HG03139 (cell line): ENCODE results near the gene LGI4.

Source experiments
- ATAC-seq: cut with Tn5 transposase; IDR thresholded peaks from one replicate; pipeline ENCODE4 v1.9.1; 2021; ENCODE audit not compliant: unreplicated experiment

Gene LGI4

DNA sequence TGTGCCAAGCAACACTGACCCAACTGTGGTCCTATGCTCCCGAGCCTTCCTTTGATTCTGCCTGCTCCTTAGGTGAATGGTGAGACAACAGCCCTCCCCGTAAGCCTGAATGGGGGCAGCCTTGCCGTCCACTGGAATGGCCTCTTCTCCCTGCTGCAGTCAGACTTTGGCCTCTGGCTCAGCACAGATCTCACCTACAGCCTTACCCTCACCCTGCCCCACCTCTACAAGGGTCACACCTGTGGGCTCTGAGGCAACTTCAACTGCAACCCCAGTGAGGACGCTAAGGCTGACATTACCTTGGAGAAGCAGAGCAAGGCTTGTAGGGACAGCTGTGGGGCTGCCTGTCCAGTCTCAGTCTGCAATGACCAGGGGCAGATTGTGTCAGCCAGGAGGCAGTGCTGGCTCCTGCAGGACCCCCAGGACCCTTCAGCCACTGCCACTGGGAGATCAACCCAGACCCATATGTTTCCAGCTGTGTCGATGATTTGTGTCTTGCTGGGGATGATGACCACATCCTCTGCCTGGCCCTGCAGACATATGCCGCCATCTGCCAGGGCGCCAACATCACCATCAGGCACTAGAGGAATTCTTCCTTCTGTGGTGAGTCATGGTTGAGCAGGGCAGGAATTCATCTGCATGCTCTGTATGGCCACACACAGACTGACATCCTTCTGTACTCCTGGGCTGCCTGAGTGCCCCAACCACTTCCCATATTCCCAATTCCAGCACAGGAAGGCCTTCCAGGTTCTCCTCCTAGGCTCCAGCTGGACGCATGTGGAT lies 46.5 kb downstream of the LGI4 start:
- ATAC-seq, result no peak

GRCh38 chr19:35087393-35087792 lies 47.5 kb downstream of the LGI4 start:
- ATAC-seq, result no peak

GRCh38 chr19:35086455-35086854 lies 48.4 kb downstream of the LGI4 start:
- ATAC-seq, result no peak

GRCh38 chr19:35085947-35086346 lies 48.9 kb downstream of the LGI4 start:
- no peak for ATAC-seq

GRCh38 chr19:35084509-35084762 lies 50.4 kb downstream of the LGI4 start:
- ATAC-seq, result no peak

DNA sequence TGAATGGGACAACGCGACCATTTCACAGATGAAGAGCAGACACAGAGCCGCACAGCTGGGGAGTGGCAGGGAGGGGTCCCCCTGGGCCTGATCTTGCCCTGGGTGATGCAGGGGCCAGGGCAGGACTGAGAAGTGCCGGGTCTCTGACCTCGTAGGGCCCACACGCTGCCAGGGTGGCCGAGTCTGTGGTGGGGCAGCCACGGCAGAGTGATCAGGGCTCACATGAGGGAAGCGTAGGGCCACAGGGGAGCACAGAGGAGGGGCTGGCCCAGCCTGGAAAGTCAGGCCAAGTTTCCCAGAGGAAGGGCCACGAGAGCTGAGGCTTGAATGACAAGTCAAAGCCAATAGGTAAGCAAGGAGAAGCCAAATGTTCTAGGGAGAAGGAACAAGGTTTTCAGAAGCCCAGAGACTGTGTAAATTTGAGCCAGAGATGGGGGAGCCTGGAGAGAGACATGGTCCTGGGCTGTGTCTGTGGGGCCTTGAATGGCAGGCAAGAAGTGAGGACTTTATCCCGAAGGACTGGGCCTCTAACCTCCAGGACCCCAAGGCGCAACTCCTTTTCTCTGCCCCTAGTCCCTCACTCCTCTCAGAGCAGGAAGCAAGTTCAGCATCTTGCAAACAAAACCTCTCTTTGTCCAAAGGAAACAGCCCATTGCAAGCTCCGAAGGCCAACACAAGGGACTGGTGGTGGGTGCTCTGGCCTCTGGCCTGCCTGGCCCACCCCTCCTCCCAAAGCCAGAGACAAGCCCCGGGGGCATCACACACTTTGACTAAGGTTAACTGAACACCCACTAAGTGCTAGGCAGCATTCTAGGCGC lies 51.0 kb downstream of the LGI4 start:
- no peak for ATAC-seq

DNA sequence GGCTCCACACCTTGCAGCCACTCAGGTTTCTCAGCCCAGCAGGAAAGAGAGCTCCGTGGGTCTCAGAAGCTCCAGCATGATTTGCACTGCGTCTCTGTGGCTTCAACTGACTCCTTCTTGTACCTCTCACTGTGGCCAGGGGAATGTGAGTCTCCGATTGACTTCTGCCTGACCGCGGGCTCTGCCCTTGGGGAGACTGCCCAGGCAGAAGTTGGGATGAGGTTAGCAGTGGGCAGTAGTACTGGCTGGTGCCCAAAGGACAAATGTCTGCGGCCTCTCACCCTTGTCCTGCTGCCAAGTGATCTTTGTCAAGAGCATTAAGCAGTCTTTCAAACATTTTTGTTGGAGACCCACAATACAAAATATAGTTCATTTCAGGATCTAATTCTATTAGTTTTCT lies 53.7 kb downstream of the LGI4 start:
- no peak for ATAC-seq

- no peak for ATAC-seq
These were observed 54.2 kb downstream of the LGI4 start for GRCh38 chr19:35080613-35081170.

- ATAC-seq, result no peak
These were observed 55.0 kb downstream of the LGI4 start for GRCh38 chr19:35079826-35080225.

DNA sequence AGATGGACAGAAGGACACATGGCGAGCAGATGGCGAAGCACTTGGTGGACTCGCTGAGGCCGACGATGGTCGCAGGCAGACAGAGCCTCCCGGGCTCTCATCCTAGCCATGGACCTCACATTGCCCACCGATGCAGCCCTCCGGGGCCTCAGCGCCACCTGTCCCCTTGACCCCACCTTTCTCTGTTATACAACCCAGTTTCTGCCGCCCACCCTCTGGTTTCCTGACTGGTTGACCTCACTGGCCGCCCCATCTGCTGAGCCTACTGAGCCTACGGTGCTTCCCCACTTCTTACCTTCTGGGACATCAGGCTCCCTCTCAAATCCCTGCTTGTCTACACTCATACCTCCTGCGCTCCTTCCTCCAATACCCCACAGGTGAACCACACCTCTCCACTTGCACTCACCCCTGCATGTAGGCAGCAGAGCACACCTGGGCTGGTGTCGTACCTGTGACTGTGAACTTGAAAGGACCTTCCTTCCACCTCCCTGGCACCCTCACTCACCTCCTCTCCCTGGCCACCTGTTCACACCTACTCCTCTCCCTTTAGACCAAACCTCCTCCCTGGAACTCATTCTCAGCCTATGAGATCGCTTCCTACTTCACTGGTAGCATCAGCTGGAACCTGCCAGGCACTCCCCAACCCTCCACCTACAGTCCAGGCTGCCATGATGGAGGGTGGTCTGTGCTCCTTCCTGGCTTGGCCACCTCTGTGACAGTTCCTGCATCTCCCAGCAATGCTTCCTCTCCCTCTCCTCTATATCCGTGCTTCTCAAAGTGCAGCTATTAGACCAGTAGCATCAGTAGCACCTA lies 57.2 kb downstream of the LGI4 start:
- no peak for ATAC-seq

DNA sequence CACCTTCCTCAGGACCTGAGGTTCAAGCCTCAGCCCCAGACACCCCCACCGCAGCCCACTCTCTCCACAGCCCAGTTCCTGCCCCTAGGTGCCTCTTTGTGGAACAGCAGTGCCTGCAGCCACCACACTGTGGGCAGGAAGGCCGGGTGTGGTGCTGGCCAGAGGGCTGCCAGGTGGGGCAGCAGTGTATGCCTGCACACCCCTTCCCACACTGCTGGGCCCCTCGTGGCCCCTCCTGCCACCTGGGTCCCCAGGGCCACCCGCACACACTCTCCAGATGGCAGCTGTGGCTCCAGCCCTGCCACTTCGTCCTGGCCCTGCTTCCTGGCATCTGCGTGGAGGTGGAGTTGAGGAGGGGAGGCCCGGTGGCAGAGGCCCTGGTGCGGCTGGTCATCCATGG lies 58.2 kb downstream of the LGI4 start:
- ATAC-seq, result no peak

DNA sequence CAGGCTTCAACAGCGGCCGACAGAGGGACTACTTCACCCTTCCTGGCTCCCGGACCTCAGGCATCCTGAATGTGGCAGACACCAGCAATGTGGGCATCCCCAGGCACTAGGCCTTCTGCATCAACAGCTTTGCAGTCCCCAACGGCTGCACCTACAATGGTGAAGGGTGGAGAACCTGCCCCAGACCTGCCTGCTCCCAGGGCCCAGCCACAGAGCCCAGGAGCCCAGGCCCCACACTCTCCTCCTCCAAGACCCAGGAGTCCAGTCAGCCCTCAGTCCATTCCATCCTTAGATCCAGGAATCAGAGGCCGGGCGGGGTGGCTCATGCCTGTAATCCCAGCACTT lies 58.9 kb downstream of the LGI4 start:
- no peak for ATAC-seq

GRCh38 chr19:35075202-35076025 lies 59.4 kb downstream of the LGI4 start:
- no peak for ATAC-seq
